ENCODE measurements around the gene PHC3. TPM values are rescaled to one million over a fixed set of nuclear protein-coding genes. Genes with fewer than 3 reads are reported as not detected.

The PHC3 gene
- total RNA-seq, 1 donor from 2014 or later, result 32.4 TPM

GRCh38 chr3:170095771-170096170, 85.8 kb downstream of the PHC3 start:
- Mint-ChIP-seq H3K27ac (ENCODE audit: unreplicated experiment) (no peak overlapping the region), H3K27me3 (ENCODE audit: unreplicated experiment) (no peaks in the 10 kb centered on the region), H3K4me1 (ENCODE audit: unreplicated experiment) (no peaks in the 10 kb centered on the region), H3K36me3 (ENCODE audit: low read depth, unreplicated experiment) (peaks cover 19% of the 10 kb centered on the region), H3K9me3 (ENCODE audit: unreplicated experiment) (no peaks in the 10 kb centered on the region), H3K4me3 (ENCODE audit: unreplicated experiment) (no peak overlapping the region)
- DNase-seq (ENCODE audit: low spot score), result no peak
- TF ChIP-seq CTCF (IDR thresholded peaks at IDR 0.05; ENCODE audit: unreplicated experiment), result no peak

DNA sequence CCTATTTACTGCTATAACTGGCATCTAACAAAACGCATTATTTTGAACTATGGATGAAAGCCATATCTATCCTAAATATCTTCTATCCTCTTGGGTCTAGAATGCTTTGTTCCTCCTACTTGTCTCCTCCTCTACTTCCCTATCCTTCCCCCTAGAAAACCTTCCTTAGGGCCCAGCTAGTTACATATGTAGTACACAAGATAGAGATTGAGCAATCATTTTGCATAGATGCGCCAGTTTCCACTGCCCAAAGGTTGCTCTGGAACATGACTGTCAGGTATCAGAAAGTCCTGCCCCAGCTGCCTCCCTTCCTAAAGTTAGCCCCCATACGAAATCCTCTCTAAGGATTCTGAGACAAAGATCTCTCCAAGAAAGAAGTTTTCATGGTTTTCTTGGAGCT, 88.6 kb downstream of the PHC3 start:
- no peaks in the 10 kb centered on the region for H3K4me1 Mint-ChIP-seq (ENCODE audit: unreplicated experiment)
- no peak overlapping the region for H3K27ac Mint-ChIP-seq (ENCODE audit: unreplicated experiment)
- no peak for DNase-seq (ENCODE audit: low spot score)
- H3K4me3 Mint-ChIP-seq (ENCODE audit: unreplicated experiment), result no peak overlapping the region
- peaks cover 19% of the 10 kb centered on the region for H3K36me3 Mint-ChIP-seq (ENCODE audit: low read depth, unreplicated experiment)
- H3K27me3 Mint-ChIP-seq (ENCODE audit: unreplicated experiment), result no peaks in the 10 kb centered on the region
- no peaks in the 10 kb centered on the region for H3K9me3 Mint-ChIP-seq (ENCODE audit: unreplicated experiment)
- TF ChIP-seq CTCF (IDR thresholded peaks at IDR 0.05; ENCODE audit: unreplicated experiment), result no peak

DNA sequence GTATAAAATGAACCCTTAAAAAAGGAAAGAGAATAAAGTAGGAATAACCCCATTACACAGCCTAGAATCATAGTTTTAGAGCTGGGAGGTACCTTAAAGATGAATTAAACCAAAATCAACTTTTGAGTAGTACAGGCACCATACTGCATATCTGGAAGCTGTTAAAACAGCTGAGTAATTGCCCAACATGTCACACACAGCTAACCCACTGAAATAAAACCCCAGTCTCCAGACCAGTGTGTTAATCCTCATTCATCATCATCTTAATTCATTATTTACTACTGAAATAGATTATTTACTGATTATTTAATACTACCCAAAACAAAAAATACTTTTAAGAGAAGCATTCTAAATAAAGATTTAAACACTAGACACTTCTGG, 90.9 kb downstream of the PHC3 start:
- H3K27me3 Mint-ChIP-seq (ENCODE audit: unreplicated experiment), result no peaks in the 10 kb centered on the region
- no peak for DNase-seq (ENCODE audit: low spot score)
- no peak overlapping the region for H3K4me3 Mint-ChIP-seq (ENCODE audit: unreplicated experiment)
- no peaks in the 10 kb centered on the region for H3K9me3 Mint-ChIP-seq (ENCODE audit: unreplicated experiment)
- no peak for TF ChIP-seq CTCF (IDR thresholded peaks at IDR 0.05; ENCODE audit: unreplicated experiment)
- H3K36me3 Mint-ChIP-seq (ENCODE audit: low read depth, unreplicated experiment), result peaks cover 13% of the 10 kb centered on the region
- H3K27ac Mint-ChIP-seq (ENCODE audit: unreplicated experiment), result no peak overlapping the region
- no peaks in the 10 kb centered on the region for H3K4me1 Mint-ChIP-seq (ENCODE audit: unreplicated experiment)

DNA sequence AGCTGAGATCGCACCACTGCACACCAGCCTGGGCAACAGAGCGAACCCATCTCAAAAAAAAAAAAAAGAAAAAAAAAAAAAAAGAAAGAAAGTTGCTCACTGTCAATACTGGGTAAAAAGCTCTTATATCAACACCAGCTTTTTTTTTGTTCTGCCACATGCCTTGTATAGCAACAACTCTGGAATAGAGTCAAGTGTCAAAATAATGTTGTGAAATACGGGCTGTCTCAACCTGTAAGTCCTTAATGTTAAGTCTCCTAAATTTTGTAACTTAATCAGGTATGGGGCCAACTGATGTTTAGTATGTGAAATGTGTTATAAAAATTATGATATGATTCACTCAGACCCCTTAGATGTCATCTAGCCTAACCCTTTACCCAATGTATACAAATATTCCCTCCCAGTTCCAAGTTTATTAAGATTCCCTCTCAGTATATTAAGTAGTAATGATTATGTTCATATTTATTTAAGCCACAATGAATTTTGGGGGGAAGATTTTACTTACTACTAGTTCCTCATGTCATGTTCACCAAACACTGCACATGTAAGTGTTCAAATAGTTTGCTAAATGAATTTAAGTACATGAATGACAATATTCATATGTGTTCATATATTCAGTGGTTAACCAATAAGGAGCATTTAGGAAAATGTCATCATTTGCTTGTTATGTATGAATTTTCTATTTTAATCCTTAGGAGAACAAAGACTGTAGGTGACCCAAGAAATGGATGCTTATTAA, 91.5 kb downstream of the PHC3 start:
- Mint-ChIP-seq H3K36me3 (ENCODE audit: low read depth, unreplicated experiment) (peaks cover 11% of the 10 kb centered on the region), H3K9me3 (ENCODE audit: unreplicated experiment) (no peaks in the 10 kb centered on the region)

More for the DNA sequence above, 91.5 kb downstream of the PHC3 start:
- no peak for TF ChIP-seq CTCF (IDR thresholded peaks at IDR 0.05; ENCODE audit: unreplicated experiment)
- DNase-seq (ENCODE audit: low spot score), result no peak
- H3K27ac Mint-ChIP-seq (ENCODE audit: unreplicated experiment), result no peak overlapping the region
- H3K4me1 Mint-ChIP-seq (ENCODE audit: unreplicated experiment), result no peaks in the 10 kb centered on the region
- H3K4me3 Mint-ChIP-seq (ENCODE audit: unreplicated experiment), result no peak overlapping the region
- H3K27me3 Mint-ChIP-seq (ENCODE audit: unreplicated experiment), result no peaks in the 10 kb centered on the region

All from endothelial cell (in vitro differentiated cells).